NCI-H2171 (cell line): ENCODE data around the gene SYT6.

Experiments used
- DNase-seq: peaks from one replicate; lab custom pipeline; 2025; lab: John Stamatoyannopoulos, UW

The SYT6 gene

GRCh38 chr1:114118351-114118990, 35.2 kb downstream of the SYT6 start:
- DNase-seq, result peak; percentile 55

- DNase-seq, result no peak
These were observed 36.0 kb downstream of the SYT6 start for GRCh38 chr1:114117654-114118053.

GRCh38 chr1:114116086-114116485, 37.6 kb downstream of the SYT6 start:
- no peak for DNase-seq

GRCh38 chr1:114114185-114115094, 39.2 kb downstream of the SYT6 start:
- DNase-seq, result no peak

- DNase-seq, result no peak
These were observed 40.1 kb downstream of the SYT6 start for GRCh38 chr1:114113411-114114184.

- no peak for DNase-seq
These were observed 40.9 kb downstream of the SYT6 start for GRCh38 chr1:114112775-114113174.

- no peak for DNase-seq
These were observed 41.7 kb downstream of the SYT6 start for GRCh38 chr1:114111731-114112641.

GRCh38 chr1:114109981-114110380, 43.7 kb downstream of the SYT6 start:
- DNase-seq, result no peak

- no peak for DNase-seq
These were observed 44.9 kb downstream of the SYT6 start for GRCh38 chr1:114108751-114109255.

GRCh38 chr1:114107474-114108435, 45.9 kb downstream of the SYT6 start:
- DNase-seq, result no peak

- peak; percentile 70 for DNase-seq
These were observed 48.2 kb downstream of the SYT6 start for GRCh38 chr1:114105421-114105979.

- no peak for DNase-seq
These were observed 48.7 kb downstream of the SYT6 start for GRCh38 chr1:114104949-114105348.

GRCh38 chr1:114103992-114104391, 49.7 kb downstream of the SYT6 start:
- DNase-seq, result no peak

- no peak for DNase-seq
These were observed 51.5 kb downstream of the SYT6 start for GRCh38 chr1:114102136-114102535.

GRCh38 chr1:114100148-114100547, 53.5 kb downstream of the SYT6 start:
- DNase-seq, result no peak

- DNase-seq, result no peak
These were observed 54.4 kb downstream of the SYT6 start for GRCh38 chr1:114099268-114099667.

- no peak for DNase-seq
These were observed 56.6 kb downstream of the SYT6 start for GRCh38 chr1:114097109-114097508.

GRCh38 chr1:114094675-114095074, 59.0 kb downstream of the SYT6 start:
- no peak for DNase-seq

- DNase-seq, result no peak
These were observed 59.4 kb downstream of the SYT6 start for GRCh38 chr1:114094363-114094634.
